Embryonic facial prominence (tissue), 1 donor: ENCODE results near the gene NR6A1.
"Not testable (repeated sequence)": the region's sequence is repeated elsewhere in the genome, so short reads cannot be mapped to it uniquely, and the experiment has no call there.

Experiments used
- DNase-seq: peaks from one replicate; pipeline ENCODE4 v3.0.0-alpha.2; 2016; ENCODE audit errors: extremely low spot score

NR6A1 gene

GRCh38 chr9:124760719-124761118 is 10.4 kb downstream of the NR6A1 start:
- no peak for DNase-seq

GRCh38 chr9:124759327-124759726 is 11.8 kb downstream of the NR6A1 start:
- DNase-seq = no peak

- DNase-seq = no peak
Measured at GRCh38 chr9:124758691-124759090, 12.4 kb downstream of the NR6A1 start.

- DNase-seq = no peak
Measured at GRCh38 chr9:124758061-124758460, 13.1 kb downstream of the NR6A1 start.

GRCh38 chr9:124757616-124758015 is 13.5 kb downstream of the NR6A1 start:
- no peak for DNase-seq

- no peak for DNase-seq
Measured at GRCh38 chr9:124756011-124756410, 15.1 kb downstream of the NR6A1 start.

GRCh38 chr9:124755061-124755460 is 16.1 kb downstream of the NR6A1 start:
- DNase-seq = no peak

- no peak for DNase-seq
Measured at GRCh38 chr9:124754289-124754688, 16.8 kb downstream of the NR6A1 start.

- DNase-seq = no peak
Measured at GRCh38 chr9:124752967-124753366, 18.1 kb downstream of the NR6A1 start.

- no peak for DNase-seq
Measured at GRCh38 chr9:124749781-124750180, 21.3 kb downstream of the NR6A1 start.

GRCh38 chr9:124749284-124749683 is 21.8 kb downstream of the NR6A1 start:
- DNase-seq = no peak

GRCh38 chr9:124747065-124747464 is 24.0 kb downstream of the NR6A1 start:
- DNase-seq = no peak

- no peak for DNase-seq
Measured at GRCh38 chr9:124743686-124744348, 27.3 kb downstream of the NR6A1 start.

GRCh38 chr9:124742940-124743339 is 28.2 kb downstream of the NR6A1 start:
- no peak for DNase-seq

- DNase-seq = no peak
Measured at GRCh38 chr9:124741662-124742061, 29.4 kb downstream of the NR6A1 start.

GRCh38 chr9:124741149-124741548 is 30.0 kb downstream of the NR6A1 start:
- DNase-seq = no peak

- DNase-seq = no peak
Measured at GRCh38 chr9:124739360-124739759, 31.8 kb downstream of the NR6A1 start.

- DNase-seq = not testable (repeated sequence)
Measured at GRCh38 chr9:124738075-124738474, 33.0 kb downstream of the NR6A1 start.

- DNase-seq = no peak
Measured at GRCh38 chr9:124735121-124735520, 36.0 kb downstream of the NR6A1 start.

- DNase-seq = not testable (repeated sequence)
Measured at GRCh38 chr9:124734741-124735083, 36.4 kb downstream of the NR6A1 start.

- DNase-seq = no peak
Measured at GRCh38 chr9:124733964-124734740, 37.0 kb downstream of the NR6A1 start.

GRCh38 chr9:124730772-124731171 is 40.3 kb downstream of the NR6A1 start:
- DNase-seq = no peak

GRCh38 chr9:124726886-124727285 is 44.2 kb downstream of the NR6A1 start:
- DNase-seq = no peak

- DNase-seq = no peak
Measured at GRCh38 chr9:124725068-124725452, 46.1 kb downstream of the NR6A1 start.
